HG03520 (cell line): ENCODE measurements around the gene GIMD1.
A peak's percentile ranks its signal among the peaks of the same experiment; 100 is the strongest.
"Not testable (repeated sequence)": the region's sequence is repeated elsewhere in the genome, so short reads cannot be mapped to it uniquely, and the experiment has no call there.

Source experiments
- ATAC-seq: cut with Tn5 transposase; IDR thresholded peaks from one replicate; pipeline ENCODE4 v1.9.1; 2021; ENCODE audit warnings: mild to moderate bottlenecking, moderate library complexity; ENCODE audit not compliant: unreplicated experiment

The GIMD1 gene

GRCh38 chr4:106368678-106369077 lies at the start of gene GIMD1:
Gene GIMD1 (minus strand): TSS chr4:106368778. CDS start chr4:106367435, 1,343 bp downstream.
- no peak for ATAC-seq

DNA sequence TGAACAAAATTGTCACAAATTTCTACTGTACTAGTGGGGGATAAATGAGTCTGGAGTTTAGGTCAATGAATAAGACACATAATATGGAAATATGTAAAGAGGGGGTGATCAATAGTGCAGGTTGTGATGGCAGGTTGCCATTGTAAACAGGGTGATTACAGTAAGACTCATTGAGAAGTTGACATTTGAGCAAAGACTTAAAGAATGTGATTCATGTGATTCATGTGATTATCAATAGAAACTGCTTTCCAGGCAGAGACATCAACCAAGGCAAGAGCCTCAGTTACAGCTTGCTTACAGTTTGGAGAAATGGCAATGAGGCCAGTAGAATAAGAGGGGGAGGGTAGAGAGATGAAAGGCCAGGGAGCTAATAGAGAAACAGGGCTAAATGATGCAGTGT lies 45.8 kb upstream of the GIMD1 start:
- no peak for ATAC-seq

DNA sequence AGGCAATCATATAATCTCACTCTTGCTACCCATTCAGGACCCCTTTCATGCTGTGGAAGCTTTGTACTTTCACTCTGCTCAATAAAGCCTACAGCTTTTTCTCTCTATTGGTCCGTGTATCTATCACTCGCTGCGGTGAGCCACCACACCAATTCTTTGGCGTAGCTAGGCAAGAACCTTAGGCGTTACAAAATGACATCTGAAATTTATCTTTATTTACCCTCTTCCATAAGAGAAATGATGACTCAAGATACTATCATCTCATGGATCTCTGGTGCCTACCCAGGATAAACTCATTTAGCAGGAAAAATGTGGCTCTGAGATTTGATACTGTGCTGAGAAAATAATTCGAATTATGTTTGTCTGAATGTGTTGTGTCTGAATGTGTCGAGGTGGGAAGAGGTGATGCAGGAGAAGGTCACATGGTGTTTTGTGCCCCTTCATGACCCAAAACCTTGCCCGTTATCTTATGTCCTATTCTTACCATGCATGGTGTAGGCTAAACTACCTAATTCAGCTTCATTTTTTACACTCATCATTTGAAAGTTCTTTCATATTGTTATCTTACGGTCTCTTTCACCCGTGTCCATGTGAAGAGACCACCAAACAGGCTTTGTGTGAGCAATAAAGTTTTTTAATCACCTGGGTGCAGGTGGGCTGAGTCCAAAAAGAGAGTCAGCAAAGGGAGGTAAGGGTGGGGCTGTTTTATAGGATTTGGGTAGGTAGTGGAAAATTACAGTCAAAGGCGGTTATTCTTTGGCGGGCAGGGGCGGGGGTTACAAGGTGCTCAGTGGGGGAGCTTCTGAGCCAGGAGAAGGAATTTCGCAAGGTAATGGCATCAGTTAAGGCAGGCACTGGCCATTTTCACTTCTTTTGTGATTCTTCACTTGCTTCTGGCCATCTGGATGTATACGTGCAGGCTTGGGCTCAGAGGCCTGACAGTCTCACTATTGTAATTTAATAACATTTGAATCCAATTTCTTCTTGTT lies 41.6 kb upstream of the GIMD1 start:
- no peak for ATAC-seq

DNA sequence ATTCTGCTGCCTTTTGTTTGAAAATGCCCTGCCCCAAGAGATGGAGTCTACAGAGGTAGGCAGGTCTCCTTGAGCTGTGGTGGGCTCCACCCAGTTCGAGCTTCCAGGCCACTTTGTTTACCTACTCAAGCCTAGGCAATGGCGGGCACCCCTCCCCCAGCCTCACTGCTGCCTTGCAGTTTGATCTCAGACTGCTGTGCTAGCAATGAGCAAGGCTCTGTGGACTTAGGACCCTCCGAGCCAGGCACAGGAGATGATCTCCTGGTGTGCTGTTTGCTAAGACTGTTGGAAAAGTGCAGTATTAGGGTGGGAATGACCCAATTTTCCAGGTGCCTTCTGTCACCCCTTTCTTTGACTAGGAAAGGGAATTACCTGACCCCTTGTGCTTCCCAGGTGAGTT lies 39.4 kb upstream of the GIMD1 start:
- not testable (repeated sequence) for ATAC-seq

DNA sequence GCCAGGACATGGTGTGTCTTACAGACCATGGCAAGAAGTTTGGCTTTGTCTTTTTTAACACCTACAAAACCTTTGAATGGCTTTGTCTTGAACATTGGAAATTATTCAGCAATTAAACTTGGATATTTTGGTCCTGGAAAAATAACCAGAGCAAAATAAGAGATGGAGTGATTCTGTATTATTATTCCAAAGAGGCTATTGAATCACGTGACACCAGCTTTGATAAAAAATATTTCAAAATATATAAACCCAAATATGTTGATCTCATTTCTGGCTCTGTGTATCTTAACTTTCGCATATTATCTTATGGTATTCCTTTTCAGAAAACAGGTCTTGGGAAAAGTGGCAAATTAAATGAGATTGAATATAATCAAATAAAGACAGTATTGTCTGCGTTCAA lies 32.6 kb upstream of the GIMD1 start:
- no peak for ATAC-seq

- ATAC-seq = not testable (repeated sequence)
Measured at GRCh38 chr4:106398898-106399297, 30.3 kb upstream of the GIMD1 start.

DNA sequence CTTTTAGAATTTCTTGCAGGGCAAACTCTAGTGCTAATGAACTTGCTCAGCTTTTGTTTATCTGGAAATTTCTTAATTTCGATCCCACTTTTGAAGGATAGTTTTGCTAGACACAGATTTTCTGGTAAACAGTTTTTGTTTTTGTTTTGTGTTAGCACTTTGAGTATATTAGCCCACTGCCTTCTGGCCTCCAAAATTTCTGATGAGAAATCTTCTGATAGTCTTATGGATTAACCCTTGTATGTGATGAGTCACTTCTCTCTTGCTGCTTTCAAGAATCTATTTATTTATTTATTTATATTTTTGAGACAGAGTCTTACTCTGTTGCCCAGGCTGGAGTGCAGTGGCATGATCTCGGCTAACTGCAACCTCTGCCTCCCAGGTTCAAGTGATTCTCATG lies 27.0 kb upstream of the GIMD1 start:
- no peak for ATAC-seq

DNA sequence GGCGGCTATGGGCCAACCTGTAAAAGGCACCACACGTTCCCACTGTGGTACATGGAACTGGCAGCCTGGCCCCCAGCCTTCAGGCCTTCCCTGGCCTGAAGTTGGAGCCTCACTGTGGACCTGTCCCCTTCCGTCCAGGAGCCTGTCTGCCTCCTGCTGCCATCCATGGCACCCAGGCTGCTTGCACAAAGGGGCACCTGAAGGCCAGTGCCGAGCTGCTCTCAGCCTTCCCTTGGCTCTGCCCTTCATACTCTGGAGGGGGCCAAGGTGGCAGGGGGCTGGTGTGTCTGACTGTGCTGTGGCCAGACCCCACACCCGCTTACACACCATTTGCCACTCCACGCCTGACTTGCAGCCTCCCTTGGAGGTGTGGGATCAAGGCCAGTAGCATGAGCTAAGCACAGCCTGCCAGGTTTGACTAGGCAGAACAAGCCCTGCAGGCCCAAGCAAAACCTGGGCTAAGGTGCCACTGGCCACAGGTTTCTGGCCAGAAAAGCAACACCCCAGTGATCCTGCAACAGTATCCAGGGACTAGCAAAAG lies 17.3 kb upstream of the GIMD1 start:
- no peak for ATAC-seq

- ATAC-seq = no peak
Measured at GRCh38 chr4:106384878-106385277, 16.3 kb upstream of the GIMD1 start.

GRCh38 chr4:106380179-106380578 lies 11.6 kb upstream of the GIMD1 start:
- no peak for ATAC-seq

DNA sequence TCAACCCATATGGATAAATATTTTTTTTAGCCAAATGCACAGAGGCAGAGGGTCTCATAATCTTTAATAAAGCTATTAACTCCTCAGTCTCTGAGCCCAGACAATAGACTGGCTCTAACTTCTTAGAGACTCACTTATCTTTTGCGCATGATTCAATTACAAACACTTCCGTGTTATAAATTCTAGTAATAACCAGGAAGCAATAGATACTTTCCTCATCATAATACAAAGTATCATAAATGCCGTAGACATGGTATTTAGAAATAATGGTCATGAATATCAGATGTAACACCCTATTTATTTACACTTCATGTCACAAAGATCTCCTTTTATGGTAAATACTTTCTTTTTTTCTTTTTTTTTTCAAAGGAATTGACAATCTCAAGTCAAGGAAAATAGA lies 4.4 kb upstream of the GIMD1 start:
- ATAC-seq = no peak

GRCh38 chr4:106371161-106371560 lies 2.6 kb upstream of the GIMD1 start:
- ATAC-seq = no peak

DNA sequence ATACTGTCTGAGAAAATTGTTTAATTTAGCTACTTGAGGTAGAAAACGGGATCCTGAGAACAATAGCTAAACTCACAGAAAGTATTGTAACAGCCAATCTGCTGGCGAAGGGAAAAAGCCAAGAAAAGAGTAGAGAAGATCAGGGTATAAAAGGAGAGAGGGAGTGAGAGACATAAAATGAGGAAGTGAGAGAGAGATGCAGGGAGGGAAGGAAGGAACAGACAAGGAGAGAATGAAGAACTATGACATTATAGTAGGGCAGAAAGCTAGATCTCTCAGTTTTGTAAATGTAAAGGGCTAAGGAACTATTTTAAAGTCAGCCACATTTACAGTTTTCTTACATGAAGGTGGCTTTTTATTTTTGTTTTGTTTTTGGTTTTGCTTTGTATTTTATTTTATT lies 1.6 kb upstream of the GIMD1 start:
- no peak for ATAC-seq

DNA sequence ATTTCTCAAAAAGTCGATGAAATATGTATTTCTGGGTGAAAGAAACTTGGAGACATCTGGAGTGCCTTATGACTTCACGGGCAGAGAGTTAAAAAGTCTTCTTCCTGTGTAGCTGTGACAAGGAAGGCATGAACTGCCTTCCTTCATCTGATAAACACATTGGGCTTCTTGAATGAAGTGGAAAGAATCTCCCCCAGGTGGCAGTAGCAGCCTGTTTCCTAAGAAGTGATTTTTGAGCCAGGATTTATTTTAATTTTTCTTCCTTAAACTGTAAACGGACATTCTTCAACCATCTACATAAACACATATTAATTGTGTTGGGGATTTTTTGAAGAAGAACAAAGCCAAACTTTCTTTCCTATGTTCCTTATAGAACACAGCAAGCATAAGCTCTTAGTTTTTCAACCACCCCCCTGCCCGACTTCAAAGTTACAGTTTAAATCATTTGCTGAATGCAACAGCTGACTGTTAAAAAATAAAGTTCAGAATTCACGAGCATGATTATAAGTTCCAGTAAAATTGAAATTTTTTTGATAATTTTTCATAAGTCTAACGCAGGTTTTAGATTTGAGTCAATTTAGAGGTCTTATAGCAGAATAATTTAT lies 980 bp upstream of the GIMD1 start:
- peak; percentile 77 for ATAC-seq

DNA sequence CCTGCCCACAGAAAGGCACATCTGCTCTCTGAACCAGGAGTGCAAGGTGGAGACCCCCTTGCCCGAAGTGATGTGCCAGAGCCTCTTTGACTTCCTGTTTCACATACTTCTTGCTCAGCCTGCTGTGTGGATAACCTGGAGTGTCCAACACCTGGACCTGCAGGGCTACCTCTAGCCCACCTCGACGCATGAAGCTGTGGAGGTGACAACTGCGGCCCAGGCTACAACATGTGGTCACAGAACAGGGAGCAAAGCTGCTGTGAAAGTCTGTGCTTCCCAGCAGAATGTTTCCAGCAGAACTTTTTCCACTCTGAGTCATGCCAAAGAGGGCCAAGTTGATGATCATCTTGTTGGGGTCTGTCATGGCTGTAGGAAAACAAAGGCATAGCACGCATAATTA lies 1.5 kb downstream of the GIMD1 start:
- no peak for ATAC-seq

- no peak for ATAC-seq
Measured at GRCh38 chr4:106366026-106366425, 2.6 kb downstream of the GIMD1 start.

DNA sequence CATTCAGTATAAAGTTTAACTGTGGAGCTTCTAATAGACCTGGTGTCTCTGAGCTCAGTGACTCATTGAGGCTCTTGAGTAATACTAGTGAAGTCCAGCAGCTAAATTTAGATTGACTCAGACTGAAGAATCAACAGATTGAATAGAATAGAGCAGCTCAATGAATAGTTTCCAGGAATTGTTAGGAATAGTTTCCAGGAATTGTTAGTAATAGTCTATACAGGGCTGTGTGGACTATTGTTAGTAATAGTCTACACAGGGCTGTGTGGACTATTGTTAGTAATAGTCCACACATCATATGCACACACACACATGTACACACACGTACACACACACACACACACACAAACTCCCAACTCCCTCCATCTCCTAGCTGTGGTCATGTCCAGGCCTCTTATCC lies 3.0 kb downstream of the GIMD1 start:
- no peak for ATAC-seq

DNA sequence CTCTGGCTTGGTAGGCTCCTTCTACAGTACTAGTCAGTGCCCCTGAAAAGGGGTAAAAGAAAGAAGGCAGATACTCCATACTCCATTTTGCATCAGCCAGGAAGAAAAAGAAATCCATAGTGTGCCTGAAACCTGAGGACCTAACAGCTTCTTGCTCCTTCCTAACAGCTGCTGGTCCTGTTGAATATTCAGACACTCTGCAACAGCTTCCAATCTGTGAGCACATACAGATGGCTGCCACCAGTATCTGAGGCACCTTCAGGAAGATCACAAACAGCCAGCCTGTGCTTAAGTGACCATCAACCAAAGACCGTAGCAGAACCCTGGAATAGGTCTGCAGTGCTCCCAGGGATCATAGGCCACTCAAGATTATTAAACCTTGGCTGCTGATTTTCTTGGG lies 4.3 kb downstream of the GIMD1 start:
- ATAC-seq = no peak

DNA sequence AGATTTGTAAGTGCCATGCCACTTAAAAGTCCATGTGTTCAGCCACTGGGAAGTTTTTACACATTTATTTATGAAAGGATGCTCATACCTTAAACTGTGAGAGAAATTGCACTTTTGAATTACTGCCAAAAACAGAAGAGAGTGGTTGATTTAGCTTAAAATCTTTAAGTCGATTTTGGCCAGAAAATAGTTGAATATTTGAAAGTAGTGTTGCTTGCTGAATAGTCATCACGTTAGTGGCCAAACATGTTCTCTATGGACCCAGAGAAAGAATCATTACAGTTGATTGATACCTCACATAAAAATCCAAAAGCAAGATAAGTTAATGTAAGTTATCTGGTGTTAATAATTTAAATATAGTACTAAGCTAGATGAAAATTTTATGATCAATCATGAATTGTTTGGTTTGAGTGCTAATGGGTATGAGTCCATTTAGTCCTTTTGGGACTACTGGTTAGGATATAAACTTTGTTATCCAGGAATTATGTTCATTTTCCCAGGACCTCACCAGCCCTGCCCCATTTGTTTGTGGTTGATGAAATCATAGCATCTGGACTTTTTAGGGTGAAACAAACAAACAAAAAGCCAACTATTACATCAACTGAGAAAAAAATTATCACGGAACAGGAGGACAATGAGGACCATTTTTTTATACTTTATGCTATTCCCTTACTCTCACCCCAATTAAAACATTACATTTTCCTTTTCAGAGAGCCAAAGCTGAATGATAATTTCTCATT lies 6.3 kb downstream of the GIMD1 start:
- ATAC-seq = no peak

- no peak for ATAC-seq
Measured at GRCh38 chr4:106358899-106359298, 9.7 kb downstream of the GIMD1 start.

- no peak for ATAC-seq
Measured at GRCh38 chr4:106355193-106355592, 13.4 kb downstream of the GIMD1 start.
